ENCODE measurements around the gene DNAJC1.
A peak's percentile ranks its signal among the peaks of the same experiment; 100 is the strongest.
"Not testable (repeated sequence)": the region's sequence is repeated elsewhere in the genome, so short reads cannot be mapped to it uniquely, and the experiment has no call there.

The DNAJC1 gene

GRCh38 chr10:22003177-22003963 lies at the start of gene DNAJC1:
TSS of gene DNAJC1 (minus strand) at chr10:22003730. CDS start at chr10:22003434, 296 bp downstream.
- peak; percentile 96 to 100 for DNase-seq (ENCODE audit: low read depth in 2 of 2, low spot score in 1 of 2)

GRCh38 chr10:22053048-22053447 lies 49.5 kb upstream of the DNAJC1 start:
- DNase-seq (ENCODE audit: low read depth in 2 of 2, low spot score in 1 of 2) = no peak

- DNase-seq (ENCODE audit: low read depth in 2 of 2, low spot score in 1 of 2) = no peak
These were observed 46.1 kb upstream of the DNAJC1 start for GRCh38 chr10:22049635-22050034.

- DNase-seq (ENCODE audit: low read depth in 2 of 2, low spot score in 1 of 2) = no peak
These were observed 44.3 kb upstream of the DNAJC1 start for GRCh38 chr10:22047812-22048211.

GRCh38 chr10:22043327-22043633 lies 39.8 kb upstream of the DNAJC1 start:
- no peak for DNase-seq (ENCODE audit: low read depth in 2 of 2, low spot score in 1 of 2)

GRCh38 chr10:22042557-22043326 lies 39.2 kb upstream of the DNAJC1 start:
- DNase-seq (ENCODE audit: low read depth in 2 of 2, low spot score in 1 of 2) = no peak

GRCh38 chr10:22034333-22034732 lies 30.8 kb upstream of the DNAJC1 start:
- no peak for DNase-seq (ENCODE audit: low read depth in 2 of 2, low spot score in 1 of 2)

- not testable (repeated sequence) for DNase-seq (ENCODE audit: low read depth in 2 of 2, low spot score in 1 of 2)
These were observed 28.7 kb upstream of the DNAJC1 start for GRCh38 chr10:22032268-22032667.

GRCh38 chr10:22030421-22030820 lies 26.9 kb upstream of the DNAJC1 start:
- DNase-seq (ENCODE audit: low read depth in 2 of 2, low spot score in 1 of 2) = no peak

GRCh38 chr10:22029445-22030236 lies 26.1 kb upstream of the DNAJC1 start:
- no peak for DNase-seq (ENCODE audit: low read depth in 2 of 2, low spot score in 1 of 2)

- DNase-seq (ENCODE audit: low read depth in 2 of 2, low spot score in 1 of 2) = no peak
These were observed 24.1 kb upstream of the DNAJC1 start for GRCh38 chr10:22027364-22028238.

GRCh38 chr10:22026287-22026686 lies 22.8 kb upstream of the DNAJC1 start:
- DNase-seq (ENCODE audit: low read depth in 2 of 2, low spot score in 1 of 2) = no peak

- no peak for DNase-seq (ENCODE audit: low read depth in 2 of 2, low spot score in 1 of 2)
These were observed 20.0 kb upstream of the DNAJC1 start for GRCh38 chr10:22023508-22023907.

GRCh38 chr10:22022257-22023032 lies 18.9 kb upstream of the DNAJC1 start:
- DNase-seq (ENCODE audit: low read depth in 2 of 2, low spot score in 1 of 2) = peak; percentile 6 to 26

- DNase-seq (ENCODE audit: low read depth in 2 of 2, low spot score in 1 of 2) = not testable (repeated sequence)
These were observed 17.6 kb upstream of the DNAJC1 start for GRCh38 chr10:22021144-22021543.

- no peak for DNase-seq (ENCODE audit: low read depth in 2 of 2, low spot score in 1 of 2)
These were observed 13.9 kb upstream of the DNAJC1 start for GRCh38 chr10:22017283-22018020.

GRCh38 chr10:22016046-22016705 lies 12.6 kb upstream of the DNAJC1 start:
- DNase-seq (ENCODE audit: low read depth in 2 of 2, low spot score in 1 of 2) = no peak

- DNase-seq (ENCODE audit: low read depth in 2 of 2, low spot score in 1 of 2) = no peak
These were observed 7.5 kb upstream of the DNAJC1 start for GRCh38 chr10:22010973-22011408.

GRCh38 chr10:22010539-22010938 lies 7.0 kb upstream of the DNAJC1 start:
- no peak for DNase-seq (ENCODE audit: low read depth in 2 of 2, low spot score in 1 of 2)
